NCI-H345 treated with DMSO at 0.1 percent for 48 hours (cell line): ENCODE measurements around the gene CHID1.
A peak's percentile ranks its signal among the peaks of the same experiment; 100 is the strongest.

ENCODE experiments used
- DNase-seq: peaks from one replicate; lab custom pipeline; 2025; ENCODE audit not compliant: unreplicated experiment; lab: John Stamatoyannopoulos, UW

Gene CHID1

GRCh38 chr11:865462-866430, 44.9 kb downstream of the CHID1 start:
- DNase-seq: no peak

GRCh38 chr11:864898-865297, 45.7 kb downstream of the CHID1 start:
- no peak for DNase-seq

- DNase-seq: no peak
These were observed 46.4 kb downstream of the CHID1 start for GRCh38 chr11:863910-864827.

- no peak for DNase-seq
These were observed 47.3 kb downstream of the CHID1 start for GRCh38 chr11:863023-863909.

GRCh38 chr11:862696-863022, 48.0 kb downstream of the CHID1 start:
- DNase-seq: no peak

- no peak for DNase-seq
These were observed 48.4 kb downstream of the CHID1 start for GRCh38 chr11:862081-862661.

GRCh38 chr11:861105-861479, 49.5 kb downstream of the CHID1 start:
- DNase-seq: peak; percentile 48

GRCh38 chr11:860234-861104, 50.1 kb downstream of the CHID1 start:
- DNase-seq: no peak

- DNase-seq: peak; percentile 83
These were observed 51.0 kb downstream of the CHID1 start for GRCh38 chr11:859394-860131.

GRCh38 chr11:858762-859339, 51.8 kb downstream of the CHID1 start:
- no peak for DNase-seq

GRCh38 chr11:858053-858761, 52.4 kb downstream of the CHID1 start:
- DNase-seq: no peak

- no peak for DNase-seq
These were observed 54.2 kb downstream of the CHID1 start for GRCh38 chr11:856397-856796.

GRCh38 chr11:855796-856195, 54.8 kb downstream of the CHID1 start:
- no peak for DNase-seq

GRCh38 chr11:855330-855674, 55.3 kb downstream of the CHID1 start:
- DNase-seq: no peak

- no peak for DNase-seq
These were observed 55.8 kb downstream of the CHID1 start for GRCh38 chr11:854601-855329.

- DNase-seq: no peak
These were observed 56.7 kb downstream of the CHID1 start for GRCh38 chr11:853682-854448.

GRCh38 chr11:852762-853161, 57.8 kb downstream of the CHID1 start:
- DNase-seq: no peak
